Fibroblast of villous mesenchyme (primary cell): ENCODE measurements around the gene AGAP3. TPM values are rescaled to one million over a fixed set of nuclear protein-coding genes. Genes with fewer than 3 reads are reported as not detected.

Source experiments
- DNase-seq: peaks from one replicate; pipeline ENCODE4 v3.0.0-alpha.2; 2010; ENCODE audit warnings: low read depth
- H3K4me3 ChIP-seq: 2 replicates; pipeline ENCODE4 v1.5.1; 2011; ENCODE audit warnings: low read depth, mild to moderate bottlenecking, low read length
- CTCF ChIP-seq: IDR thresholded peaks from 2 replicates; pipeline ENCODE4 v1.5.1; 2012; ENCODE audit warnings: low read depth, mild to moderate bottlenecking, low read length; ENCODE audit not compliant: insufficient read depth
- total RNA-seq: library from RNA; depleted of rRNA; stranded (reverse); fragments of >200 nt; gene quantifications from 2 replicates; pipeline ENCODE4 v1.2.3, GENCODE V29; 2012

AGAP3 gene
- total RNA-seq, 1 donor = 59.2 TPM

GRCh38 chr7:151188252-151188542 is 101.9 kb downstream of the AGAP3 start:
- no peak for DNase-seq

GRCh38 chr7:151189038-151189437 is 102.8 kb downstream of the AGAP3 start:
- no peak for DNase-seq
- no peak for TF ChIP-seq CTCF
- H3K4me3 ChIP-seq = no peak overlapping the region

More at GRCh38 chr7:151188252-151188542, 101.9 kb downstream of the AGAP3 start:
- no peak overlapping the region for H3K4me3 ChIP-seq
- TF ChIP-seq CTCF = no peak

- no peak overlapping the region for H3K4me3 ChIP-seq
- DNase-seq = no peak
- no peak for TF ChIP-seq CTCF
Measured at GRCh38 chr7:151191544-151191943, 105.3 kb downstream of the AGAP3 start.

GRCh38 chr7:151192002-151192539 is 105.8 kb downstream of the AGAP3 start:
- TF ChIP-seq CTCF = no peak
- DNase-seq = no peak
- no peak overlapping the region for H3K4me3 ChIP-seq

DNA sequence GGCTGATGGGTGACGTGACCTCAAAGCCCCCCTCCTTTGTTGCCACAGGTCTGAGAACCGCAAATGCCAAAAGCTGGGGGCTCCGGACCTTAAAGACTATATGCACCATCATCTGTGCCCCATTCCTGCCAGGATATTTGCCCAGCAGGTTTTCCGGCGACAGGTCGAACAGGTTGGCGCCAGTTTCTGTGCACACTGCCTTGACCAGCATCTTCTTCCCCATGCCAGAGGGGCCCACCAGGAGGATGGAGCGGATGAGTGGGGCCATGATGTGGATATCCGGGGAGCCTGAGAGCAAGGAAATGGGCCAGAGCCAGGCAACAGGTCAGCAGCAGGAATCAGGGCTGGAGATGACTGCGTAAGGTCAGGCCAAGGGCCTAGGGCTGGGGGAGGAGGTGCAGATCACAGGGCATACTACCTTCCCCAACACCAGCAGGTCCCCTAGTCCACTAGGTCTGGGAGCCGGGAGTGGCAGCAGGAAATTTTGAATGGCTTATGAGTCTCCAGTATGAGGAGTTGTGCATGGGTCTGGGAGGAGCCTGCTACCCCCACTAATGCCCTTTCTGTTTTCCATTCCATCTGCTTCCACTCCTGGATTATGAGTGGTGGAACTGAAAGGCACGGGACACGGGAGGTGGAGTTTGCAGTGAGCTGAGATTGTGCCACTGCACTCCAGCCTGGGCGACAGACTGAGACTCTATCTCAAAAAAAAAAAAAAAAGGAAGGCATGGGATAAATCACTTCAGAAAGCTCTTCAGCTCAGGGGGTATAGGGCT is 107.1 kb downstream of the AGAP3 start:
- H3K4me3 ChIP-seq = no peak overlapping the region
- no peak for DNase-seq
- no peak for TF ChIP-seq CTCF

Other genes with a start within 250 kb of the AGAP3 start
- not detected in 2 replicates for gene AOC1, start 234.0 kb upstream of the AGAP3 start, total RNA-seq
- 0.64 and 2.6 TPM in 2 replicates for gene KCNH2, start 108.2 kb upstream of the AGAP3 start, total RNA-seq
- gene NOS3, start 95.5 kb upstream of the AGAP3 start, total RNA-seq = 1.3 and 3.5 TPM in 2 replicates
- gene ATG9B, start 62.0 kb upstream of the AGAP3 start, total RNA-seq = under 0.01 and 0.32 TPM in 2 replicates
- gene ABCB8, start 58.0 kb upstream of the AGAP3 start, total RNA-seq = 35.4 and 36.4 TPM in 2 replicates
- gene ASIC3, start 37.9 kb upstream of the AGAP3 start, total RNA-seq = under 0.01 and 0.32 TPM in 2 replicates
- gene CDK5, start 28.6 kb upstream of the AGAP3 start, total RNA-seq = 22.2 and 22.9 TPM in 2 replicates
- gene SLC4A2, start 26.9 kb upstream of the AGAP3 start, total RNA-seq = 85.5 and 102 TPM in 2 replicates
- gene FASTK, start 5.7 kb upstream of the AGAP3 start, total RNA-seq = 87.2 and 103 TPM in 2 replicates
- 17.7 and 21.6 TPM in 2 replicates for gene TMUB1, start 3.0 kb upstream of the AGAP3 start, total RNA-seq
- gene GBX1, start 81.2 kb downstream of the AGAP3 start, total RNA-seq = not detected in 2 replicates
- not detected in 2 replicates for gene ASB10, start 100.8 kb downstream of the AGAP3 start, total RNA-seq
- gene H2BK1, start 124.0 kb downstream of the AGAP3 start, total RNA-seq = not detected in 2 replicates
- 47.7 and 70.0 TPM in 2 replicates for gene ABCF2, start 140.7 kb downstream of the AGAP3 start, total RNA-seq
- 80.9 and 90.7 TPM in 2 replicates for gene CHPF2, start 146.0 kb downstream of the AGAP3 start, total RNA-seq
- gene SMARCD3, start 162.2 kb downstream of the AGAP3 start, total RNA-seq = 32.0 and 49.3 TPM in 2 replicates